ENCODE measurements around the gene LRRN4.

LRRN4 gene

DNA sequence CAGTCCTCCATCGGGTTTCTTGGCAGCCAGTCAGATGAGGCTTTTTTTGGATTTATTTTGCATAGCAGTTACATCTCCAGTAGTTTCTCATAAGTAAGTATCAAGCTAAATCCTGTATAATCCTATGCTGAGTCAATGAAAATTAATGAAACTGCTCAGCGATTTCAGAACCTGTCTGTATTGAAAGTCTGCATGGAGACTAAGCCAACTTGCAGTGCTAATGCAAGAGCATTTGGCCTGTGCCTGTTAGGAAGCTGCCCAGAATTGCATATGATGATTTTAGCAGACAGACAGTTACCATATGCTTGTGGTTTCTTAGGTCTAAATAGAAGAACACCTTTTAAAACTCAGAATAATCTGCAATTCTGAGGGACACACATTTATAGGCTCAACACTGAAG, 25.2 kb upstream of the LRRN4 start:
- FAIRE-seq (no peak), DNase-seq (ENCODE audit: insufficient read length) (no peak)
- TF ChIP-seq POLR2AphosphoS5 (IDR thresholded peaks at IDR 0.05; ENCODE audit: low read depth, low read length) (no peak), POLR2A (IDR thresholded peaks at IDR 0.05; ENCODE audit: low read depth, low read length) (no peak), TAF1 (IDR thresholded peaks at IDR 0.05; ENCODE audit: borderline replicate concordance, low read depth, low read length) (no peak)

DNA sequence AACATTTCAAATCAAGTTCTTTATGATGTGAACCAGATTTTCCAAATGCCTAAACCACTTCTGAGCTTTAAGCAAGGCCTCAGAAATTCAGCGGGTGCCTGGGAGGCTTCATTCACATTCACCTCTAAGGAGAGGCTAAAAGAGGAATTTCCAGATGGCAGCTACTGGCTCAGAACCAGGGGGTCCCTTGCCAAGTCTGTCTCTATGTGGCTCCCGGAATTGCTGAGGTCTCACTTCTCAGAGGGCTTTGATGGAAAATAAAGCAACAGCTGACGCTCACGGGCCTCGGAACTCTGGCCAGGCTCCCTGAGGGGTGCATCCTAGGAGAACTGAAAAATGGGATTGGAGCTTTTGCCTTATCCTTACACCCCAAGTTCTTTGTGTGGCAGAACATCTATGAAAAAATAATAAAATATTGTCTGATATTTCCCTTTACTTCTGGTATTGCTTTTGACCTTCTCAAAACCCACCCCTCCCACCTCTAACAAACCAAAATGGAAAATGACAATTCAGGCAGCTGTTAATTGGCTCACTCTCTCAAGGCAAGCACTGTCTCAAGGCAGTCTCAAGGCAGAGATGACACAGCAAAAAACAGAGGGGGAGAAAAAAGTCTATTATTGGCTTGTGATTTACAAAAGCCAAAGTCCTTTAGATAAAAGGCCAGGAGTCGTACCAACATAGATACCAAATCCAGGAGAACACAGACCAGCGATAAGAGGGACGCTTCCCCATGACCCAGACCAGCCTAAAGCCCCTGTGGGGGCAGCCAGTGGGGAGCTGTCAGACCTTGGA, 21.8 kb upstream of the LRRN4 start:
- no peak for DNase-seq (ENCODE audit: insufficient read length)
- TF ChIP-seq POLR2A (IDR thresholded peaks at IDR 0.05; ENCODE audit: low read depth, low read length) (no peak), TAF1 (IDR thresholded peaks at IDR 0.05; ENCODE audit: borderline replicate concordance, low read depth, low read length) (no peak), POLR2AphosphoS5 (IDR thresholded peaks at IDR 0.05; ENCODE audit: low read depth, low read length) (no peak)
- no peak for FAIRE-seq

DNA sequence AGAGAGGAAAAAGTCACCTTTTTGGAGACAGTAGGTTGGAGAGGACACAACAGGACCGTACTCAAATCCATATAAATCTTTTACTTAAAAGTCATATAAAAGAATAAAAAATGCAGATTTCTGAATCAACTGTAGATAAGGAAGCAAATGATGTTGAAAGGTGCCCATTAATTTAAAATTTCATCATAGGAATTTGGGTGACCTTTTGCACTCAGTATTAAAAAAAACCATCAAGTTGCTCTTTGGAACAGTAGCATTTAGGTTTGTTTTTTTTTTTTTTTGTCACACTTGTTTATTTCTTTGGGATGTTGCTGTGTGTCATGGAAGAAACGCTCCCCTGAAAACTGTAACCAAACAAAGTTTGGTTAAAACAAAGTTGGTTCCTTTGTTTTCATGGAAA, 20.9 kb upstream of the LRRN4 start:
- FAIRE-seq = no peak
- DNase-seq (ENCODE audit: insufficient read length) = no peak
- no peak for TF ChIP-seq POLR2AphosphoS5 (IDR thresholded peaks at IDR 0.05; ENCODE audit: low read depth, low read length)
- TF ChIP-seq TAF1 (IDR thresholded peaks at IDR 0.05; ENCODE audit: borderline replicate concordance, low read depth, low read length) = no peak
- no peak for TF ChIP-seq POLR2A (IDR thresholded peaks at IDR 0.05; ENCODE audit: low read depth, low read length)

DNA sequence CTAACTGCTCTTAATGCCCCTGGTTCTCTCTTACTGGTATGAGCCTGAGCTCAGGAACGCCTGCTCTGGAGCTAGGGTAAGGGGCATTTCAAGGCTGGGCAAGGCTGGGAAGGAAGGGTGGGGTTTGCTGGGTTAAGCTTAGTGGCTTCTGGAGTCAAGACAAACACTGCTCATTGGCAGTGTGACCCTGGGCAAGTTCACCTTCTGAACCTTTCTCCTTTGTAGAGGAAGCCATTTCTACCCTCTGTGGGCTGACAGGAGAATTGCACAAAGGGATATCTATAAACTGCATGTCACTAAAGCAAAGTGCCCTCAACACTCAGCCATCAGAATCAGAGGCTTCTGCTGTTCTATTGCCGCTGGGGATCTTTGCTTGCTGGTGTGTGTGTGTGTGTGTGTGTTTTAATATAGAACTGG, 20.3 kb upstream of the LRRN4 start:
- no peak for FAIRE-seq
- DNase-seq (ENCODE audit: insufficient read length) = no peak
- TF ChIP-seq POLR2AphosphoS5 (IDR thresholded peaks at IDR 0.05; ENCODE audit: low read depth, low read length) = no peak
- TF ChIP-seq POLR2A (IDR thresholded peaks at IDR 0.05; ENCODE audit: low read depth, low read length) = no peak
- no peak for TF ChIP-seq TAF1 (IDR thresholded peaks at IDR 0.05; ENCODE audit: borderline replicate concordance, low read depth, low read length)

DNA sequence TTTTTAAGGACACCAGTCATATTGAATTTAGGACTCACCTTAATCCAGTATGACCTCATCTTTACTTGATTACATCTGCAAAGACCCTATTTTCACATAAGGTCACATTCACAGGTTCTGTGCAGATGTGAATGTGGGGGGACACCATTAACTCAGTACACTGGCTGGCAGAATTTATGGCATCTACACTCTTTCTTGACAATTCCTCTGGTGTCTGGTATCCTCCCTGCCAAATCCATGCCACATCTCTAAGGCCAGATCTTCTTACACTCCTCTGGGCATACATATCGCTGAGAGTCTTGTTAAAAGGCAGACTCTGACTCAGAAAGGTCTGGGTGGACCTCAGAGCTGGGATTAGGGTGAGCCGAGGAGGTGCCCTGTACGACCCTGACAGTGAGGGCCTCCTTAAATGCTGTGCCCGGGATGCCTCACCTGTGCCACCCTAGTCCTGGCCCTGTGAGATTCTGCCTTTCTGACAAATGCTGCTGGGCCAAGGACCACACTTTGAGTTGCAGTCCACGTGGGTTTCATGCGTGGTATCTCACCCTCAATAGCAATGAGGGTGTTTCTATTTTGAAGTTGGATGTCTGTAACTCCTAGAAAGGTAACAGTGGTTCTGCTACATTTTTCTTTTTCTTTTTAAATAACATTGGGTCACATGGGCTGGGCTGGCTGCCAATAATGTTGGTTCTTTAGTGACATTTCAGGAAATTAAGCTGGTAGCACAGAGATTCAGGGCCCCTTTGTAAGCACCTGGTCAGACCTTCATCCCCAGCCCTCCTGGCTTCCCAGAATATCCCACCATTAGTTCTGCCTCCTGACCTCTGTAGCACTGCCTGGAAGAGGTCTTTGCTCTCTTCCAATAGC, 17.2 kb upstream of the LRRN4 start:
- no peak for TF ChIP-seq TAF1 (IDR thresholded peaks at IDR 0.05; ENCODE audit: borderline replicate concordance, low read depth, low read length)
- no peak for TF ChIP-seq POLR2A (IDR thresholded peaks at IDR 0.05; ENCODE audit: low read depth, low read length)
- FAIRE-seq (no peak), DNase-seq (ENCODE audit: insufficient read length) (no peak)

DNA sequence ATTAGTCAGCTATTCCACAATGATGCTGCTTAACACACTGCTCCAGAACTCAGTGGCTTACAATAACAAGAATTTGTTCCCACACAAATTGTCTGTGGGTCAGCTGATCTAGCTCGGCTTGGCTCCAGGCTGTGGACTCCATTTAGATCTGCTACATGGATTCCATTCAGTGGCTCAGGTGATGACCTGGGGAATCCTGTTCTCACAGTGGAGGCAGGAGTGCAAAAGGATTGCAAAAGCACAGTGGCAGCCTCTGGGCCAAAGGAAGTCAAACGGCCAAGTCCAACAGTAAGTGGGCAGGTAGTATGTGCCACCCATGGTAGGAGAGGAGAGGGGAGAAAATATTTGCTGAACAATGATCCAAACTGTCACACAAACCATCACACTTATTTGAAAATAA, 15.8 kb upstream of the LRRN4 start:
- FAIRE-seq (no peak), DNase-seq (ENCODE audit: insufficient read length) (no peak)
- TF ChIP-seq POLR2A (IDR thresholded peaks at IDR 0.05; ENCODE audit: low read depth, low read length) (no peak), TAF1 (IDR thresholded peaks at IDR 0.05; ENCODE audit: borderline replicate concordance, low read depth, low read length) (no peak), POLR2AphosphoS5 (IDR thresholded peaks at IDR 0.05; ENCODE audit: low read depth, low read length) (no peak)

DNA sequence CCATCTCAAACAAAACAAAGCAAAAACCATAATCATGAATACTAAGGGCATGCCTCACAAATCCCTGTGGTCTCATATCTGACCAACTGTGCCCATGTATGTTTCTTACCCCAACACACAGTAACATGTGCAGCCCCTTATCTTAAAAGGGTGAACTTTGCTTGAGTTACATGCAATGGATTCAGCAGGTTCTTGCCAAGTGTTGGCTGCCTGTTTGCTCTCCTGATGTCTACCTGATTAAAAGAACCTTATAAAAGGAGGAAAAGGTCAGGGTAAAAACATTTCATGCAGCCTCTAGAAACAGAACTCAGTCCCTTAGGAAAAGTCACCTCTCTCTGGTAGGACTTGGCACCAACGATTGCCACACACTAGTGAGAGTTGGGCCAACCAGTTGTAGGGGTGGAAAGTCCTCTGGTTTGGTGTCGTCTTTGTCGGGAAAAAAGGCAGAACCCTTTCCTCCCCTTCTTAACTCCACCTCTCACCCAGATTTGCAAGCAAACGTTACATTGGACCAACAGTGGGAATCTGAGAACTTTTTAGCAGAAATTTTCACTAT, 14.0 kb upstream of the LRRN4 start:
- FAIRE-seq (no peak), DNase-seq (ENCODE audit: insufficient read length) (no peak)
- TF ChIP-seq POLR2AphosphoS5 (IDR thresholded peaks at IDR 0.05; ENCODE audit: low read depth, low read length) (no peak), TAF1 (IDR thresholded peaks at IDR 0.05; ENCODE audit: borderline replicate concordance, low read depth, low read length) (no peak), POLR2A (IDR thresholded peaks at IDR 0.05; ENCODE audit: low read depth, low read length) (no peak)

DNA sequence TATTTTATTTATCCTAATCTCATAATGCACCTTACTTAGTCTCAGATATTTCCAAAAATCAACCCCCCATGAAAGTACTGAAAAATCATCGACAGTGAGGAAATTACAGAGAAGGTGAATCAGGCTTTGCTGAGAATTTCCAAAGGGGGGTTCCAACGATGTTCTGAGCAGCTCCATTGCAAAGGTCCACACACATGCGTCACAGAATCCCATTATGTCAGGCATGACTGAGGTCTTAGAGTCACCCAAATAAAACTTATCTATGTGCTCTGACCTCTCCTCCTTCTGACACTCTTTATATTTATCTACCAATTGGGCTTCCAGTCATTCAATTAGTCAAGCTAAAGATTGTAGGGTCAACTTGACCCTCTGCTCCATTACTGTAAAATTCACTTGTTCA, 12.7 kb upstream of the LRRN4 start:
- DNase-seq (ENCODE audit: insufficient read length) (no peak), FAIRE-seq (no peak)
- TF ChIP-seq TAF1 (IDR thresholded peaks at IDR 0.05; ENCODE audit: borderline replicate concordance, low read depth, low read length) (no peak), POLR2A (IDR thresholded peaks at IDR 0.05; ENCODE audit: low read depth, low read length) (no peak), POLR2AphosphoS5 (IDR thresholded peaks at IDR 0.05; ENCODE audit: low read depth, low read length) (no peak)

DNA sequence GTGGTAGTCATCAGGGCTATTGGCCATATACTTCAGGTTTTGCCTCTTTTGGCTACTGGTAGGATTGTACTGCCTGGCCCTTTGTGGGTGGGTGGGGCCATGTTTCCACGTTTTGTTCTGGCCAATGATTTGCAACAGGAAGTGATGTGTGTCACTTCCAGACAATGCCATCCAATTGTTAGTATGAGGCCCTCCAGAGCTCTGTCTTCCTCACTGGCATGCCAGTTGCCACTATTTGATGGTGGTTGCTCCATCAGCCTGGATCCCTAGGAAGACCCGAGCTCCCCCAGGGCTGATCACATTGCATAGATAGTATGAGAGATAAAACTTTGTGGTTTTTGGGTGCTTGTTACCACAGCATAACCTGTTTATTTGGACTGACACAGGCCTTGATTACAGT, 7.7 kb upstream of the LRRN4 start:
- FAIRE-seq (no peak), DNase-seq (ENCODE audit: insufficient read length) (no peak)
- TF ChIP-seq POLR2A (IDR thresholded peaks at IDR 0.05; ENCODE audit: low read depth, low read length) (no peak), POLR2AphosphoS5 (IDR thresholded peaks at IDR 0.05; ENCODE audit: low read depth, low read length) (no peak), TAF1 (IDR thresholded peaks at IDR 0.05; ENCODE audit: borderline replicate concordance, low read depth, low read length) (no peak)

DNA sequence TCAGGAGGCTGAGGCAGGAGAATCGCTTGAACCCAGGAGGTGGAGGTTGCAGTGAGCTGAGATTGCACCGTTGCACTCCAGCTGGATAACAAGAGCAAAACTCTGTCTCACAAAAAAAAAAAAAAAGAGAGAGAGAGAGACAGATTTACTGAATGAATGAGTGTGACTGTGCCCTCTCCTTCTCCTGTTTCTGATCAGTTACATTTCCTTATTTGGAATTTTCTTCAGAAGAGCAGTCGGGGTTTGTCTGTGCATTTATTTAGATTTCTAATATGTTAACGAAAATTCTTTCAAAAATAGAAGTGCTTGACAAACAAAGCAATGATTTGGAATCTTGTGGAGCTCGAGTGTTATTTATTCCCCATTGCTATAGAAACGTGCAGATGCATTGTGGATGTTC, 6.4 kb upstream of the LRRN4 start:
- TF ChIP-seq TAF1 (IDR thresholded peaks at IDR 0.05; ENCODE audit: borderline replicate concordance, low read depth, low read length) (no peak), POLR2A (IDR thresholded peaks at IDR 0.05; ENCODE audit: low read depth, low read length) (no peak), POLR2AphosphoS5 (IDR thresholded peaks at IDR 0.05; ENCODE audit: low read depth, low read length) (no peak)
- DNase-seq (ENCODE audit: insufficient read length) = no peak
- FAIRE-seq = no peak

DNA sequence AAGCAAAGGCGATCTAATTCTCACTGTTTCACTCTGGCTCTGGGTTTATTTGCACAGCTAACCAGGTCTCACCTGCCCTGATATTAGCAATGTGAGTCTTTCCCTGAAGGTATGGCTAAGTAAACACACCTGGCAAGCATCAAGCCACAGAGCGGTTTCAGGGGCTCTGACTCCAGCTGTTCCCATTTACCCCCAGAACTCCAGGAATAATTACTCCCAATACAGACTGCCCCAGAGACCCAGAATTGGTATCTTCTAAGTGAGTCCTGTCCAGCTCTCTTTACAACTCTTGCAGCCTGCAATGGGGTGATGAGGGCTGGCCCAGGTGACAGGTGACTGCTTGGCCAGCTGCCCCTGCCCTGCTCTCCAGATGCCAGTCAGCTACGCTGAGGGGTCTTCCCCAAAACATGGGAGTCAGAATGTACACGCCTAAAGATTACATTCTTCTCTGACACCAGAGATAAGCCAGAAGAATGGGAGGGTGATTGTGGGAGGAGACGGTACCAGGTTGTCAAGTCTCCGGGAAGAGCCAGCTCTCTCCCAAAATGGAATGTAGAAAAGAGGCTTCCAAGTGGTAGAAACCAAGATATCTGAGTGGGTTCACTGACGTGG, 4.9 kb upstream of the LRRN4 start:
- DNase-seq (ENCODE audit: insufficient read length) (no peak), FAIRE-seq (no peak)
- TF ChIP-seq TAF1 (IDR thresholded peaks at IDR 0.05; ENCODE audit: borderline replicate concordance, low read depth, low read length) = no peak
- no peak for TF ChIP-seq POLR2AphosphoS5 (IDR thresholded peaks at IDR 0.05; ENCODE audit: low read depth, low read length)
- TF ChIP-seq POLR2A (IDR thresholded peaks at IDR 0.05; ENCODE audit: low read depth, low read length) = no peak

Data from GM12892 (cell line).